DMS114 treated with DMSO at 0.1 percent for 48 hours (cell line): Measurements from ENCODE around the gene GRK4.
"Not testable (repeated sequence)": the region's sequence is repeated elsewhere in the genome, so short reads cannot be mapped to it uniquely, and the experiment has no call there.

Experiments used
- DNase-seq: peaks from one replicate; lab custom pipeline; 2025; ENCODE audit not compliant: unreplicated experiment; lab: John Stamatoyannopoulos, UW

GRK4 gene

DNA sequence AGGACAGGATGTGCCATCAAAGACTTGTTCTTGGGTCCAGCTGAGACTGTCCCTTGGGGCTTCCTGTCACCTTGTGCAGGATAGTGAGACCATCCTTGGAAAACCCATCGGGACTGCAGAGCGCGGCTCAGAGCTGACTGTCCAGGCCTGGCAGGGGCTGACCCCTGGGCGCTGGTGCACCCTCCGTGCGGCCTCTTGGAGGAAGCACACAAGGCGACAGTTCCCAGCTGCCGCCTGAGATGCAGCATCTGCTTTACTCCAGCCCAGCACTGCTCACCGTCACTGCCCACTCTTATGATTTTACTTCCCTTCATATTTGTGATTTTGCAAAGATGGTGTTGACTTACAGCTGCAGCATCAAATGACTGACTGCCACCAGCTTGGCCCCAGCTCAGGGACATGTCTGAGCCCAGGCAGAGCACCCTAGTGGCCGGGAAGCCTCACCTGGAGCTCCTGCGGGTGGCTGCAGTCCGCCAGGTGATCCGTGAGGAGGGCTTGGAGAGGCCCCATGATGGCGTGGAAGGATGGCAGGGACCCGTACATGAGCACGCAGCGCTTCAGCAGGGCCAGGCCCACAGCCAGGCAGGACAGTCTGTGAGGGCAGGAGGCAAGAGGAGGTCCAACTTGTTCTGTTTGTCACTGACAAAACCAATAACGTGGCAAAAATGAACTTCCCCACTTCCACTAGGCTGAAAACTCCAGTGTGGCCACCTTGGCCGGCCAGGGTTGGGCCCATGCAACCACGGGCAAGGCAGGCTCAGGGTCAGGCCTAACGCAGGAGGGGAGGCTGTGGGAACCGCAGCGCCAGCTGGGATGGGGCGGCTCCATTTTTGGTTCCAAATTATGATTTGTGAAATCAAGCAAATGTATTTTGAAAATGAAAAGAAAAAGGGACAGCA, 22.0 kb upstream of the GRK4 start:
- DNase-seq, result no peak

DNA sequence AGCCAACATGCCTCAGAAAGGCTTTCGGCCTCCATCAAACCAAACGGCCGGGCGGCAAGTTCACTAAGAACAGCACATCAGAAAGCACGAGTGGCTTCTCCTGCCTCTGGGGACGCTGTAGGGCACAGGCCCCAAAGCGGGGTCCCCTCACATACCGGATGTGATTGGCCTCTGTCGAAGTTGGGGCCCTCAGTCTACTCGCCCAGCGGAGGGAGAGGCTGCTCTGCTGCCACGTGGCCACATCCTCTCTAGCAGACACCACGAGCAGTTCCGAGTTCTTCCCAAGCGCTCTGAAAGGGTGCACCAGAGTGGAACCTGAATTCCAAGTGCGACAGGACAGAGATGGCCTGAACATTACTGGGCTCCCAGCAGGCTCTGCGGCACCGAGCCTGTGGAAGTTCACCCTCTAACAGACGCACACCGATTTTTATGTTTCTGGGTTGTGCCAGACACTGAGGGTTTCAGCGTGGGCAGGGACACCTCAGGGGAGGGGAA, 21.3 kb upstream of the GRK4 start:
- no peak for DNase-seq

DNA sequence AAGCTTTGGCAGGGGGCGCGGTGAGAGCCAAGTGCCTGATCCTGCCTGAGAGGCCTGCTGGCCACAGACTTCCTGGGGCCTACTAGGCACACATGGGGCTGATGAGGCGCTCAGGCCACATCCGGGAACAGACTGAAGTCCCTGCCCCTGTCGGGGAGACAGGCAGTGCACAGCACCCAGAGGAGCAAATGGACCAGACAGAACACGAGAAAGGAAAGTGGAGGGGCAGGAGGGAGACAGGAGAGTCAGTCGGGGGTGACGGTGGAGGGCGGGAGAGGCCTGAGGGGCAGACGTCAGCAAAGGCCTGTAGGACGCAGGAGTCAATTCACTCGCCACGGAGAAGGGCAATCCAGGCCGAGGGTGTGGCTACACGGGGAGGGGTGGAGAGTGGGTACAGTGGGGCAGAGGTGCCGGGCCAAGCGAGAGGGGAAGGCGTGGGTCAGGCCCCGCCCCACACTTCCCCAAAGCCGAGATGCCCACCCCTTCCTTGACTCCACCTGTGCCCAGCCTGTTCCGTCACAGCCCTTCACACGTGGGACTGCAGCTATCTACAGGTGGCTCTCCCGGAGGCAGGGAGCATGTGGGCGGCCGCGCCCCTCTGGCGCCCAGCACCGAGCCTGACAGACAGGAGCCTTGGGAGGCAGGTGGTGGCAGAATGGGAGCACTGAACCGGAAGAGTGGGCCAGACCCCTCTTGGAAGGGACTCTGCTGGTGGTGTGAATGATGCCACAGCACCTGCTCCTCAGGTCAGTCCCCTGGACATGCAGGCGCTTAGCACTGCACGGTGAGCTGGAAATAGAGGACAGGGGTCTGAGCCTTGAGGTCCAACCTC, 20.6 kb upstream of the GRK4 start:
- DNase-seq, result no peak

DNA sequence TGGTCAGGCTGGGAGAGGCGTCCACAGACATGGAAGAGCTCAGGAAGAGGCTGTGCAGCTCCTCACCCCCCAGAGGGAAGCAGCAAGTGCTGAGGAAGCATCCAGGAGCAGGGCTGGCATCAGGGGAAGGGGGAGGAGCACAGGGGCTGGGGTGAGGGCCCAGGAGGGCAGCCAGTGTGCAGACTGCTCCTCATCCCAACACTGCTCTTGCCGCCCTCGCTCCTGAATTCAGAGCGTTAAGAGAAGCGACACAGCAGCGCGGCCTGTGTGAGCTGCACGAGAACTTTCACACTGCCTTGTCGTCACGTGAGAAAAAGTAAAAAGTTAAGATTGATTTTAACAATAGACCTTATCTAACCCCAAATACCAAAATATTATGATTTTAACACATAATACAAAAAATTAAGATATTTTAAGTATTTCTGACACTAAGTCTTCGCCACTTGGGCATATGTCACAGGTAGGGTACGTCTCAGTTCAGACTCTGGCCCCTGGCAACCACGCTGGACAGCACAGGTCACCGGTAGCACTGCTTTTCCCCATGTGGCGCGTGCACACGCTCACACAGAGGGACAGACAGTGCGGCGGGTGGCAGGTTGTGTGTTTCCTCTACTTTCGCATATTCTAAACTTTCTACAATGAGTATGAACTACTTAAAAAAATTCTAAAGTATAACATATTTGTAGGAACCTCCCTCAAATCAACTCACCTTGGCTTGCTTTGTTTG, 19.8 kb upstream of the GRK4 start:
- DNase-seq, result no peak

DNA sequence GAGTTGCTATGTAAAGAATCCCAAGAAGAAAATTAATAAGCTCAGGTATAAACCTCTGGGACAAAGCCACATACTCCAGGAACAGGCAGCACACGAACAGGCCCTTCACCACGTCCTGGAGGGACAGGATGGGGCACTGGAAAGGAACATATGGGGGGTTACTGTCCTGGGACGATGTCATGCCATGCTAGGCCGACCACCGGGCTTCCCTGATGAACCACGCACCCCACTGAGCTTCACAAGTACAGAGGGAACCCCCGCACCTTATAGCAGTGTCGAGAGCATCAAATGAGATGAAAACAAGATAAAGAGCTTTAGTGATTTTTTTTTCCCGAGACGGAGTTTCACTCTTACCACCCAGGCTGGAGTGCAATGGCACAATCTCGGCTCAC, 19.3 kb upstream of the GRK4 start:
- no peak for DNase-seq

DNA sequence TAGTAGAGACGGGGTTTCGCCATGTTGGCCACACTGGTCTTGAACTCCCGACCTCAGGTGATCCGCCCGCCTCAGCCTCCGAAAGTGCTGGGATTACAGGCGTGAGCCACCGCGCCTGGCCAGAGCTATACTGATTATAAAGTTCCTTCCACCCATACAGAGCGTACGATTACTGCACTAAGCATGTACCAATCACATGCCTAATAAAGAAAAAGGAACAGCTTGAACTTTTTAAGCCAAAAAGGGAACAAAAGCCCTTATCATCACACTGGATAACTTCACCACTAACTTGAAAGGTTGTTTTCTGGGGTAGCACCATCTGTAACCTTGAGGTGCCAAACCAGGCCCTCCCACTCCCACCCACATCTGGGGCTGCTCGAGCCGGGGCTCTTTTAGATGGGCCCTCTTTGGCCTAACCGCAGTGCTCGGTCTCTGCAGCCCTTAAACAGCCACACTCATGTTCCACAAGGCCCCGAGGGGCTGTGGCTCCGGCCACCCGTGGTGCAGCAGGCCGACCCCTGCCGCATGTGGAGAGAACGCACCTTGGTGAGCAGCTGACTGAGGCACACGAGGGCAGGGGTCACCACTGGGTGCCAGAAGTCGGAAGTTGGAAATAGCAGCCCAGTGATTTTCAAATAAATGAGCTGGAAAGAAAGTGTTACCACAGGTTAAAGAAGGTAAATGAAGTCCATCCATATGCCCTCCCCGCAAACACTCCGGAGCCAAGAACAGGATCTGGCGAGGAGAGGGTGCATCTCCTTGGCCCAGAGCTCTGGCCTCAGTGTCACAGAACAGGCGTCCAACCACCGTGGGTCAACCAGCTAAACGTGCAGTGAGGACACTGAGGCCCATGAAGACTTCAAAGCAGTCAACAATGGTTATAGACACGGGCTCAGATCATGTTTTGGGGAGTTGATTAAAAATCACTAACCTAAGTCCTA, 18.5 kb upstream of the GRK4 start:
- DNase-seq, result no peak

DNA sequence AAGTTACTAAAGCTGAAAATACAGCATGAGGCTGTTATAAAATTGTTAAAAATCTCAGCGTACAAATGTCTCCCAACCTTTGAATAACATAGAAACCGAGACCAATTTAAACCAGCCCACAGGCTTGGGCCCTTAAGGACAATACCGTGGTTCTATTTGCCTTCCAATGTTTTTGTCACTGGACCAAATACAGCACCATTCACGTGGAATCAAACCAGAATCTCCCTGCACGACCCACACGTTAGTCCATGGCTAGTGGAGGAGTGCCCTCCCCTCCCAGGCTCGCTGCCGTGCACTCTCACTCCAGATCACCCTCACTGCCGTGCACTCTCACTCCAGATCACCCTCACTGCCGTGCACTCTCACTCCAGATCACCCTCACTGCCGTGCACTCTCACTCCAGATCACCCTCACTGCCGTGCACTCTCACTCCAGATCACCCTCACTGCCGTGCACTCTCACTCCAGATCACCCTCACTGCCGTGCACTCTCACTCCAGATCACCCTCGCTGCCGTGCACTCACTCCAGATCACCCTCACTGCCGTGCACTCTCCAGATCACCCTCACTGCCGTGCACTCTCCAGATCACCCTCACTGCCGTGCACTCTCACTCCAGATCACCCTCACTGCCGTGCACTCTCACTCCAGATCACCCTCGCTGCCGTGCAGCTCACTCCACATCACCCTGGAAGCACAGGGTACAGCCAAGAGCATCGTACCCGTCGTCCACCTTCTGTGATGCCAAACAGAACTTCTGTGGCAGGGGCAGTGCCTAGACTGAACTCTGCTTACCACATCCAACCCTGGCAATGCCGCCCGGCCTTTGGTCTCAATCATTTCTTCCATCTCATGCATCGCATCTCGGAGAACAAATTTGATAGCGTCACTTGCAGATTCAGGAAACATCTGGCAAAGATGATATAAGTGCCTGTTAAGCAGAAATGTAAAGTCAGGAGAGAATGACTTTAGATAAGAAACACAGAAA, 17.5 kb upstream of the GRK4 start:
- not testable (repeated sequence) for DNase-seq

DNA sequence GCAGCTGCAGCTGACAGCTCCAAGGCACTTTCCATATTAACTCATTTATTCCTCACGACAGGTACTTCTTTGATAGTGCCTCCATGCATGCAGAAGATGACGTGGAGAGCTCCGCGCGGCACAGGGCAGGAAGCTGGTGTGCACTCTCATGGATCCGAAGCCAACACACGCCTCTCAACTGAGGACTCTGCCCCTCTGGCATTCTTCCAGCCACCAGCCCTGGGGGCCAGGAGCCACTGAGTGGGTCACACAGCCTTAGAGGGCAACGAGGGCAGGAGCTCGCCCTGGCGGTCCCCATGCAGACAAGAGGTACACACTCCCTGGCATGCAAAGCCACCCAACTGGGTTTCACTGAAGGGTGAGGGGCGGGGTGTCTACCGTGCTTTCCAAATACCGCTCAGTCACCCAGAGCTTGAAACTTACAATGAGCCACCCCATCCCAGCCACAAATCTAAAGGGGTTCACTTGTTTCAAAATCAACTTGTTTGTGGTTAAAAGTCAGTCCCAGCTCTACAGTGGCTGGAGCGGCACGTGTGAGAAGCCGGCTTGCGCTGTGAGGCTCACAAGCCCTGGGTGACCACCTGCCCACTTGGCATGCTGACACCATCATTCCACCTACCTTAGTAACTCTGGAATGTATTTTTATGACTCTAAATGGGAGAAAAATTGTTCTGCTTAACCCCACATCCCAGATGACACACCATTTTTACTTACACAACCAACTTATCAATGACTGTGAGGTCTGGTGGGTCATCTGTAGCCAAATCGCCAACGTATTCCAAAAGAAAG, 16.4 kb upstream of the GRK4 start:
- no peak for DNase-seq

DNA sequence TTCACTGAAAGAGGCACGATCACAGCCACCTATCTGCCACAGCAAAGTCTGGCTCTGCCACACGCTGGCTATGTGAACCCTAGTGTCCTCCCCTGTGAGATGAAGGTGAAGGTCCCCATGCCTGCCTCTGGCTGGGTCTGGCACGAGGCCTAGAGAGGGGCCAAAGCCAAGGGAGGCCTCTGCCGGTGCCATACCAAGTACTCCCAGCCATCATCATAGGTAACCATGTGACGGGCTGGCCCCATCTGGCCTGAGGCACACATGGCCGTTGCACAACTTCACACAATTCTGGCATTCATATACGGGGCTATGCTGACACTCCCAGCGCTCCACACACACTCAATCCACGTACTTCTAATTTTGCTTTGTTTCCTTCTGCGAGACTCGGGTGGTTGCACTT, 15.4 kb upstream of the GRK4 start:
- DNase-seq, result no peak

DNA sequence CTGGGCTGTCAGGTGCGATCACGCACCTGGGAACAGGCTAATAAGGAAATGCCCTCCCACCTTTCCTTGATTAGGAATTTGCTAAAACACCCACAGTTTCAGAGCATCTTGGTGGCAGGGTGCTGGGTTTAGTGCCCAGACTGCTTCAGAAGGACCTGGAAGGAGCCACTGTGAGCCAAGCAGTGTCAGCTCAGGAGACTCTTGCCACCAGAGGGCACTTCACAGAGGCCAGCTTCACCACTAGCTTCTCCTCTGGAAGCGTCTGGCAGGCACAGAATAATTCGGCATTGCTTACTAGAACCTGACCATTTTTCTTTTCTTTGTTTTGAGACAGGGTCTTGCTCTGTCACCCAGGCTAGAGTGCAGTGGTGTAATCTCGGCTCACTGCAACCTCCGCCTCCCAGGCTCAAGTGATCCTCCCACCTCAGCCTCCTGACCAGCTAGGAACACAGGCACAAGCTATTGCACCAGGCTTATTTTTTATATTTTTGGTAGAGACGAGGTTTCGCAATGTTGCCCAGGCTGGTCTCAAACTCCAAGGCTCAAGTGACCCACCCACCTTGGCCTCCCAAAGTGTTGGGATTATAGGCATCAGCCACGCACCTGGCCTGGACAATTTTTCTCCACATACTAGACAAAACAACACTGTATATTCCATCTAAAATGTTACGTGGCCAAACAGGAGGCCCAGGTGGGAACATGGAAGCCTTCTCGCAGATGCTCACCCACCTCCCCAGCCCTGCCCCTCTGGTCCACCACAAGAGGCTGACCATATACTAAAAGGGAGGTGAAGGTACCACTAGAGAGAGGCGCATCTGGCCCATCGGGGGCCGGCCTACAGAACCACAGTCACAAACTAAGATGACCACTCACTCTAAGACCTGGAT, 14.2 kb upstream of the GRK4 start:
- peak; percentile 36 for DNase-seq

DNA sequence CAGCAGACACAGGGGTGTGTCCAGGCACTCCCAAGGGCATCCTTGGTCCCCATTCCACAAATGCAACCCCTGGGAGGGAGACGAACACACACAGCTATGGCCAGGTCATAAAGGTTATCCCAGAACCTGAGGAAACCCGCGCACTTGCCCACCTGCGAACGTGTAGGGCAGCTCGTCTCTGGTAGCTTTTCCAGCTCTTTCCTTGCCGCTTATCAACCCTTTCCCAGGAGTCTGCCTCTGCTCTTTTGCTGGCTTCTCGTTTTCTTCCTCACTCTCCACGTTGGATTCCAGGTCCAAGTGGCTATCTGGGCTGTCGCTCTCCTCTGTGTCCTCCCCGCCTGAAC, 13.6 kb upstream of the GRK4 start:
- no peak for DNase-seq

DNA sequence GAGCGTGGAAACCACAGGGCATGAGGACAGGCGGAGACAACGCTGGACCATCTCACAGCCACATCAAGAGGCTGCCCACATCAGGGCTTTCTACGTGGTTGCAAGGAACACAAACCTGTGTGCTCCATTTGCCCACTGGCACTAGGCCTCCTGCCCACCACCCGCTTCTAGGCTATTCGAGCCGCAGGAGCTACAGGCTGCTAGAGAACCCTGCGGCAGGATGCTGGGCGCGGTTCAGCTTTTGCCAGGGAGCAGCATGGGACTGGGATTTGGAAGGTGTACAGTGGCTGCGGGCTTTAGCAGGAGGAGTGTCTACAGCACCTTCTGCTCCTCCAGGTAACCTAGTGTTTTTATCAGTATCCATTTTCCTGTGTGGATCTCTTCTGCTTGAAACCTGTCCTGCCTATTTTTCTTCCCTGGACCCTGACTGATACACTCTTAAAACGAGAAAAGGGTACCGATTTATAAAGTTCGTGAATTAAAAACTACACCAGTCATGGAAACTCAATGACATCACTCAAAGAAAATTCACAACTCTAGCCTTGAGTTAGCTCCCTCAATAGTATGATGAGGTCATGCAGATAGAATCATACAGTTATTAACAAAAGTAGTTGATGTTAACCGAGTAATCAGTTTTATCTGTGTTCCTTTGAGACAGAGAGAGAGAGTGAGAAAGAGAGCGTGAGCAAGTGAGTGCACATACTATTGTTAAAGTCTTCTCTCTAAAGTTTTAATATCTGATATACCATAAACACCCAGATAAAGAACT, 13.0 kb upstream of the GRK4 start:
- DNase-seq, result no peak

DNA sequence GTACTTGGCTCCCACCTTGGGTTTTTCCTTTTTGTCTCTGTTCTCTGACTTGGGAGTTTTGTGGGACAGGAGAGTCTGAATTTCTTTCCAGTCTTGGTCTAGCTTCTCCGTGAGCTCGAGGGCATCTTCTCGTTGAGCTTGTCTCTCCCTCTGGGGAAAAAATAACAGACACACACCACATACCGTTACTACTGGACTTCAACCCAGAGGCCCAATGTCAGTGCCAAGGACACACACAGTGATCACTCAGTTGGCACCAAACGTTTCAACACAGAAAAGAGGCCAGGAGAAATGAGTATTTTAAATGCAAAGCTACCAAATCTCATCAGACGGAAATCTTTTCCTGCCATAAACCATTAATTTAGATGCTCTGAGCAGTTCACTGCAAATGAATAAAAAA, 9.9 kb upstream of the GRK4 start:
- no peak for DNase-seq

DNA sequence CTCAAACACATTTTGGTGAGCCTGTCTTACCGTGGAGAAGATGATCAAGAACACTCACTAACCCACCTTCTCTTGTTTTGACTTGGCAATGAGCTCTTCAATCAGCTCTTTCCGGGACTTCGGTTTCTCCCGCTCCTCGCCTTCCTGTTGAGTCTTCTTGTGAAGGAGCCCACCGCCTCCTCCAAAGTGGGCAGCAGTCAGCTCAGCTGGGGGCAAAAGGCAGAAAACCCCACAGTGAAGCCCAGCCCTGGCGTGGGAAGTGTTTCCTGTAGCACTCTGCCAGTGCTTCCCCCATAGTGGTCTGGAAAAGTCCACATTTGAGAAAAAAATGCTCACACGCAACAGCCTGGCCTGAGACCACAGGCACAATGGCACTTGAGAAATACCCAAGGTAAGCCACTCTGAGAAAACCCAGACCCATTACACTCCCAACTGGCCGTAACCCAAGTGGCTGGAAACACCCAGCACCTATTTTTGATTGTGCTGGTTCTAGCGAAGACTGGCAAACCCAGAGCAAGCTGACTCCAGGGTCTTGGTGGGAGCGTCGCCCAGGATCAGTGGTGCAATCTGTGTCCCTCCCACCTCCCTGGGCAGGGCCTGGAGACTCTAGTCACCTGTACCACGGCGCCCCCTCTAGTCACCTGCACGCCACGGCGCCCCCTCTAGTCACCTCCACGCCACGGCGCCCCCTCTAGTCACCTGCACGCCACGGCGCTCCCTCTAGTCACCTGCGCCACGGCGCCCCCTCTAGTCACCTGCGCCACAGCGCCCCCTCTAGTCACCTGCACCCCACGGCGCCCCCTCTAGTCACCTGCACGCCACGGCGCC, 8.8 kb upstream of the GRK4 start:
- DNase-seq, result no peak

DNA sequence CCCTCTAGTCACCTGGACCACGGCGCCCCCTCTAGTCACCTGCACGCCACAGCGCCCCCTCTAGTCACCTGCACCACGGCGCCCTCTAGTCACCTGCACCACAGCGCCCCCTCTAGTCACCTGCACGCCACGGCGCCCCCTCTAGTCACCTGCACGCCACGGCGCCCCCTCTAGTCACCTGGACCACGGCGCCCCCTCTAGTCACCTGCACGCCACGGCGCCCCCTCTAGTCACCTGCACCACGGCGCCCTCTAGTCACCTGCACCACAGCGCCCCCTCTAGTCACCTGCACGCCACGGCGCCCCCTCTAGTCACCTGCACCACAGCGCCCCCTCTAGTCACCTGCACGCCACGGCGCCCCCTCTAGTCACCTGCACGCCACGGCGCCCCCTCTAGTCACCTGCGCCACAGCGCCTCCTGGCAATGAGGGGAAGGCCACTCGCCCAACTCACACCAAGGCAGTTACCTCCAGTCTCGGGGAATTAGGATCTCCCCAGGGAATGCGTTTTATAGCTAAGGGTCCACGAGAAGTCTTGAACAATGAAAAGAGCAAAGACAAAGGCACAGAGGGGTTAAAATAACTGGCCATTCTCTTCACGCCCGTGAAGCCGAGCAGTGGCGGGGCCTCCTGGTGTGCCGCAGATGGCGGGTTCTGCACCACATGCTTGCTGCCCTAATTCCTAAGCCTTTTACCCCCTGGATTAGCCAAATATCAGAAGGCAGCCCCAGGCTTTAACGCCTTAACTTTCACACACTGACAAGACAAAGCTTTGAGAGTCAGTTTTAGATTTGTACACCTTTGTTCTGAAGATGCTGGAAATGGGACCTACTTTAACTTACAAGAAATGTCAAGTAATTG, 8.0 kb upstream of the GRK4 start:
- DNase-seq, result not testable (repeated sequence)
